Fibroblast of skin of left quadriceps (primary cell): ENCODE results near the gene CCDC73.

Experiments
- DNase-seq, 2 experiments: peaks; one replicate each; pipeline ENCODE4 v3.0.0-alpha.2; 2013; ENCODE audit warnings: low read depth in 2 of 2

CCDC73 gene

DNA sequence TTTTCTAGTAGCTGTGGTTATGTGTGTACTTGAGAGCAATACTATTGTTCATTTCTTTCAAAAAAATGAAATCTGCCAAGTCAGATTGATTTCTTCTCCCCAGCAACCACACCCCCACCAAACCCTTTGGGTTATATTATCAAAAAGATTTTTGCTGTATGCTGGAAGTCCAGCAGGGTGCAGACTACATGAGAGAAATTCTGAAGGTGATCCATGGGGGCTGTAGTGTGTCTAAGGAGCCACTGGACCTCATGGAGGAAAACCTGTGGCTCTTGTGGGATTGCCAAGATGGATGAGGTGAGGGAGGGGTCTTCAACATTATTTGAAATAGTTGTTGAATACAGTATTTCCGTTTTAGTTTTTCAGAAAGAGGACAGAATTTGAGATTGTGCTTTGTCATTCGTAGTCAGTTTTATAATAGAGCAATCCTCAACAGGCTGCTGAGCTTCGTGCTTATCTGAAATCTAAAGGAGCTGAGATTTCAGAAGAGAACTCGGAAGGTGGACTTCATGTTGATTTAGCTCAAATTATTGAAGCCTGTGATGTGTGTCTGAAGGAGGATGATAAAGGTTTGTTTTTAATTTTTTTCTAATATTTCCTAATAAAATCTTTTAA is 207.8 kb downstream of the CCDC73 start:
- no peak for DNase-seq

DNA sequence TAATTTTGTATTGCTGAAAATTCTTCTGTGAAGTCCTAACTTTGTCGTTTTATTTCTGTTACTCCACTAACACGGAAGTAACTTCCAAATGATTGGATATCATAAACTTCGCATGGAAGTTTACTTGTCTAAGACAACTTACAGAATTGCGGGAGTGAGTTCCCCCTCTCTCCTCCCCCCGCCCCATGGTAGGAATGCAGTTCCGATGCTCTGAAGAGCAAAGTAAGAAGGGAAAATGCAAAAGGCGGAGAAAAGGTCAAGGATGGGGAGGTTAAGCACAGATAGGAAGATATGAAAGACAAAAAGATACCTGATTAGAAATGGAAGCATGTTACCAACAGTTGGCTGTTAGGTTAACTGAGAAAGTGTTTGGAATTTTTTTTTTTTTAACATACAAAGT is 209.5 kb downstream of the CCDC73 start:
- DNase-seq, result no peak

DNA sequence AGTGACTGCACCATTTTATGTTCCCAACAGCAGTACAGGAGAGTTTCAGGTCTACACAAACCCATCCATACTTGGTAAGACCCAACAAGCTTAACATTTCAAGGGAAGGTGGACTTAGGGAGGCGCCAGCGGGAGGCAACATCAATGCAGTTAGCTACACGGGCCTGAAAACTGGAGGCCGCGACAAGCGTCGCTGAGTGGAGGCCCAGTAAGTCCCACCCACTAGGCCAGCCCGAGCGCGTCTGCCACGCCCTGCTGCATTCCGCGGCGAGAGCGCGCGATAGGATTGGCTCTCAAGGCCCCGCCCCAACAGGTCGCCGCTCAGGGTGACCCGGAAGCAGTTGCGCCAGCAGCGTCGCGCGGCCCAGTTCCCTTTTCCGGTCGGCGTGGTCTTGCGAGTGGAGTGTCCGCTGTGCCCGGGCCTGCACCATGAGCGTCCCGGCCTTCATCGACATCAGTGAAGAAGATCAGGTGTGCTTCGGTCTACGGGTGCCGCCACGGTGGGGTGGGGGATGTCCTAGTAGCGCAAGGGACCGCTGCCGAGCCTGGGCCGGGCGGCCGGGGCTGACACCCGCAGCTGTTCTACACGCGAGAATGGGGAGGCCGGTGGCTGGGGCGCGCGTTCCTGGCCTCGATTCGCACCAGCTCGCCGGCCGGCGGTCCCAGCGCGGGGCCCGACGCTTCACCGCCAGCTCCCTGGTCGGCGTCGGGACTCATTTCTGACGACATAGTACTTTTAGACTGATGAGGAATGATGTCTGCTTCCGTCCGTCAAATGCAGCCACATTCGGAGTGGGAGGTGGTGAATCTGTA is 210.8 kb downstream of the CCDC73 start, which contains the start of gene EIF3M:
Gene EIF3M, plus strand, starts transcription at position 373 of the 813 bp plus-strand sequence. Its CDS starts 57 bp downstream, at position 430.
- peak; percentile 90 for DNase-seq

DNA sequence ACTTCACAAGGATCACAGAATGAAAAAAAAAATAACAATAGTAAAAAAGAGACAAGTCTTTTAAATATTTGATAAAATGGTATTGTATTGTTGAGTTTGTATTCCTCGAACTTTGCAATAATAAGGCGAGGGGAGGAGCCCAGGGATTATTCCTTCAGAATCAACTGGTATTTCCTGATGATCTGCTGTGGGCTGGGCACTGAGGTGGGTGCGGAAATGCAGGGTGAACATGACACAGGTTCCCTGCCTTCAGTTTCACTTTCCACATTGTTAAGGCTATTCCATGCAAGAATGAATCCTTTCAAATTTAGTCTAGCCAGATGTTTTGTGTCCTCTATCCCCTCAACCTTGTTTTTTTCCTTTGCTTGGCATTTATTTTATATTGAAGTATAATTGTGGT is 212.9 kb downstream of the CCDC73 start:
- no peak for DNase-seq

DNA sequence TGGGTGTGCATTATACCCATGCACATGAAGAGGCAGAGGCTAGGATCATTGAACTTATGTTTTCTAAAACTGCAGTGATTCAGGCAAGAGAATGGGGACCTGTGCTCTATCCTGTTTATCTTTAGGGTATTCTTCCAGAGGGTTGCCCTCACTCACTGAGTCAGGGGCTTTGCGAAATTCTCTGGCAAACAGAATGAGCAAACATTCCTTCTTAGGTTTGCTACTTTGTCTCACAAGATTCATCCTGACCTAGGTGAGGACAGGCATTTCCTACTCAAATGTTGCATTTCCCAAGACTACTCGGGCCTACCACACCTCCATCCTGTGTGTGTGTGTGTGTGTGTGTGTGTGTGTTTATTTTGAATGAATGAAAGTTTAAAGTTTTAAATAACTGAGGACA is 213.5 kb downstream of the CCDC73 start:
- no peak for DNase-seq

DNA sequence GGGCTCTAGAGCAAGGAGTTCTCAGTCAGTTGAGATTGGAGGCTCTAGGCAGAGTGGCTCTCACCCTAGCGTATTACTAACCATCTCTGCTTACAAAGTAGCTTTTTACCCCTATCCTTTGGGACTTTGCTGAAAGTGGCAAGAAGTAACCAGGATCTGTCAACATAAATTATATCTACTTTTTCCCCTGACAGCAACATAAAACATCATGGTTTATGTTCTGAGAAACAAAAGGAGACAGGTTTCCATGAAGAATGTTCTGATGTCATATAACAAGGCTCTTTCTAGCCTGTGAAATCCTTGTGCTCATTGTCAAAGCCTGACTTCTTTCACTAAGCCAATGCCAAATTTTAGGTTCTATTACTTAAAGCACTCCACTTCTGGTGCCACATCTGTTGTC is 218.0 kb downstream of the CCDC73 start:
- DNase-seq, result no peak

DNA sequence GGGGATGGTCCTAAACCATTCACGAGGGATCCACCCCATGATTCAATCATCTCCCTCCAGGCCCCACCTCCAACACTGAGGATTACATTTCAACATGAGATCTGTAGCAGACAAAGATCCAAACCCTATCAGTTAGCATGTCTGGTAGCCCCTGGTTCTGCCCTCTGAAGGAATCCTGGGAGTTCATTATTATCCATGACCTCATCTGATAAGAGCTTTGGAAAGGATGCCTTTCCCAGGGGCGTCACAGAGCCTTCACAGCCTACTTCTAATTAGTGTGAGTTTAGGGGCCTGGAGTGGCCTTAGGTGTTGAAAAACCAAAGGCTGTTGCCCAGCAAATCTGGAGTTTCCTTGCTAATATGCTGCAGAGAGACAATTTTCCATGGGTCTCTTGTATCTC is 219.4 kb downstream of the CCDC73 start:
- DNase-seq, result no peak

DNA sequence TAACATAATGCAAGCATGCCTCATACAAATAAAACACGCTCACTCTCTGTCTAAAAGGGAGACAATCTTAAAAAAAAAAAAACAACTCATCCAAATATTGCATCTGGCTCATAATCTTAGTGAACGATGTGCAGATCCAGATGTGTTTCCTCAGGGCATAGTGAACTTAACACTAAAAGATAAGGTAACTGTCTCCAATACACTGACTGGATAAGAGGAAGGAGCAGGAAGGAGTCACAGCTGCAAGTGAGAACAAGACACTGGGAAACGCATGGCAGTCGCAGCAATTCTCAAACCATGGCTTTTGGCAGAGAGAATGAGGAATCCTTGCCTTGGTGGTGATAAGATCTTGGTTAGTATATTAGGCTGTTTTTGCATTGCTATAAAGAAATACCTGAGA is 220.0 kb downstream of the CCDC73 start:
- DNase-seq, result no peak

DNA sequence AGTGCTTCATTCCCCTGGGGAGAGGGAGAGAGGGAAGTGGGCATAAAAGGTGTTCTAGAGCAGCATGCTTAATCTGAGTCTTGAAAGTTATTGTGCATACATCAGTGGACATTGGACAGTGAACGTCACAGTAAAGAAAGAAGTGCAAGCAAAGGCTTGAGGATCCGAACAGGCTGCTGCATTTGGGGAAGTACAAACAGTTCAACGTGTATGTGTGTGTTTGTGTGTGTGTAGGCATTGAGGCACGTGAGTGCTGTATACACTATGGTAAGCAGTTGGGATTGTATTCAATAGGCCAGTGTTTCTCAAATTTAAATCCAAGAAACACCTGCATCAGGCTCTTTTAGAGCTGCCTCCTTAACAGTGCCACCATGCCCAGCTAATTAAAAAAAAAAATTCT is 221.2 kb downstream of the CCDC73 start:
- DNase-seq, result no peak

DNA sequence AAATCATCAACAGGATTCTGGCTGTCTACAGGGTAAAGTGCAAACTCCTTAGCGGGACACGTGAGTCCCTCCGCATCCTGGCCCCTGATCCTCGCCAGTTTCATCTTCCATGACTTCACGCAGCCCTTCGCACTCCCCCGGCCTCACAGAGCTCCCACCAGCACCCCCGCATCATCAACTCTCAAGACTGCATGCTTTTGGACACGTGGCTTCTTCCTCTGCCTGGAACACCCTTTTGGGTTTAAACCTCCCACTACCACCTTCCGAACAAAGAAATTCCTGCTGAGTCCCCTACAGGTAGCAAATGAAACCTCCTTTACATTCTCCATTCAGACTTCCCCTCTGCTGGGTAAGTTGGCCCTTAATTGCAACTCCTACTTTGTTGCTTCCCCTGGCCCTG is 223.4 kb downstream of the CCDC73 start:
- DNase-seq, result no peak

DNA sequence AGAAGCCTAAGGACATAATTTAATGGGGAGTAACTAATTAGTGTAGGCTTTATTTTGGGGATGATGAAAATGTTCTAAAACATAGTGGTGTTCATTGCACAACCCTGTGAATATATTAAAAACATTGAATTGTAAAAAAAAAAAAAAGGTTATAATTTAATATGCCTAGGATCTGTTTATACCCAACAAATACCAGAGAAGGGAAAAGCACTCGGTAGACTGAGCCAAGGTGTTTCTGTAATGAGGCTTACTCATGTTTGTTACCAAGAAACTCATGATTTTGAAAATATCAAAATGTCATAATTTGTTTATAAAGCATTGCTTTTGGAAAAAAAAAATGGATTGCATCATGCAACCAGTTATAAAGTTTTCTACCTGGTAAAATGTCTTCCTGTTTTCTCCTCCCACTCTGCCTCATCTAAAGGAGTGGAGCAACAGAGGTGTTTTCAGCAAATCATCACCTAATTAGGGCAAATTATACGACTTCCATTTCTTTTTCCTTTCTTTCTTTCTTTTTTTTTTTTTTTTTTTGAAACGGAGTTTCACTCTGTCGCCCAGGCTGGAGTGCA is 225.1 kb downstream of the CCDC73 start:
- no peak for DNase-seq

DNA sequence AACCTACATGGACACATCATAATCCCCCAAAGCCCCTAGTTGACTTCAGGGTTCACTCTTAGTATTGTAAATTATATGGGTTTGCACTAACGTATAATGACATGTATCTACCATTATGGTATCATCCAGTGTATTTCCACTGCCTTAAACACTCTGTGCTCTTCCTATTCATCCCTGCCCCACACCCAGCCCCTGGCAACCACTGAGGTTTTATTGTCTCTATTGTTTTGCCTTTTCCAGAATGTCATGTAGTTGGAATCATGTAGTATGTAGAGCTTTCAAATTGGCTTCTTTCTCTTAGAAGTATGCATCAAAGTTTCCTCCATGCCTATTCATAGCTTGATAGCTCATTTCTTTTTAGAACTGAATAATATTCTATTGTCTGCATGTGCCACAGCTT is 227.3 kb downstream of the CCDC73 start:
- no peak for DNase-seq

DNA sequence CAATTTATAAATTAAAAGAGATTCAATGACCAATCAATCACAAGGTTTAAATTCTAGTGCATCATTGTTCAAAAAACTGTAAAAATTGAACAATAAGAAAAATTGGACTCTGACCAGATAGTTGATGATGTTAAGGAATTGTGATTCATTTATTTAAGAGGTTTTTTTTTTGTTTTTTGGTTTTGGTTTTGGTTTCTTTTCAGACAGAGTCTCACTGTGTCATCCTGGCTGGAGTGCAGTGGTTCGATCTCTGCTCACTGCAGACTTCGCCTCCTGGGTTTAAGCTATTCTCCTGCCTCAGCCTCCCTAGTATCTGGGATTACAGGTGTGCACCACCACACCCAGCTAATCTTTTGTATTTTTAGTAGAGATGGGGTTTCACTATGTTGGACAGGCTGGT is 227.9 kb downstream of the CCDC73 start:
- DNase-seq, result no peak

DNA sequence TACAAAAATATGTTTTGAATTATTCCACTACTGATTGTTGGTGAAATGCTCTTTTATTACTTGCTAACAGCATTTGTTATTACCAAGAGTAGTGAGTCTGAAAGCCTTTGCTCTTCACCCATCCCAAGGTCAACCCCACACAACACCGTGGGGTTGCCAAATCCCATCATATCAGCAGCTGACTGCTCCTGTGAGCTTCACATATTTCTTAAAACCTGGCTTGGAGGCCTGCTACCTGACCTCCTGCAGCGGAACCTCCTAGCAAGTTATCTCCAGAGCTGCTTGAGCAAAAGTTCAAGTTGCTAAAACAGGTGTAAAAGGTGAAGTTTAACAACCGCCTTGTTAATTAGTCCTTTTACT is 230.9 kb downstream of the CCDC73 start:
- no peak for DNase-seq

DNA sequence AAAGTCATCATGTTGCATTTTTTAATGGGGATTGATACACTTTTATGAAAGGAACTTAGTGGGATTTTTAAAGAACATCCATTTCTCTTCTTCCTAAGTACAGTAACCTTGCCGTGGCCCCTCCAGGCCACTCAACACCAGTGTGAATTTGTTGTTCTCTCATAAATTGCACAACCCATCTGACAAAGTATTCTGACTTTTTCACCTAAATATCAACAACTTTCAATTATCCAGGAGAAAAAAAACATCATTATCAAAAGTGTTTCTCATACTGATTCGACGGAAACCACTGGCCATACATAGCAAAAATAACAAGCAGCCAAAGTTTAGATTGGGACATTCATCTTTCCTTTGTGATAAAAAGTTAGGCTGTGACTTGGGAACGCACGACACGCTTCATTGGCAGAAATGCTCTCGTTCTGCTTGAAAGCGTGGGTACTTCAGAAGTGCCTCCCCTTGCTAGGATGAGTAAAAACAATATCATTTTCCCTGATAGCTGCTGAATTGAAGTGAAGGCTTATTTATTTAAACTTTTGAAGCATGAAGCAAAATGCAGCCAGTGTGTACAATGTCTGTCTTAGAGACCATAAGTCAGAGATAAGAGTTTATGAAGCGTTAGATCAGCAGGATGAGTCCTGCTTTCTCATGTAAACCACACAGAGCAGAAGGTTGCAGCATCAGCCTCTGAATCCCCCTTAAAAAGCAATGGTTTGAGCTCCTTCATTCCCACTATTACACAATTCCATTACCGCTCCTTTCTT is 231.4 kb downstream of the CCDC73 start:
- no peak for DNase-seq

DNA sequence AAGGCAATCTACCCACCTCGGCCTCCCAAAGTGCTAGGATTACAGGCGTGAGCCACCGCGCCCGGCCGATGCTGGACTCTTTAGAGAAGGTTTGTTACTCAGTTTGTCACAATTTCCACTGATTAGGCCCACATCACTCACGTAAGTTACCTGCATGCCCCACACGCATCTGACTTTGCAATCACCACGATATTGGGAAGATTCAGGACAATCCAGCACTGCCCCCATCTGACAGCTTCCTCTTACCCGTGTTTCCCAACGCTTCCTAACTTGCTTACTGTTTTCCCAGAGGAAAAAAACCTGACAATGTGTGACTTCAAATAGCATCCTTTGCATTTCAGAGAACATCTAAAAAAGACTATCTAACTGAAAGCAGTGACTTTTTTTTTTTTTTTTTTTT is 232.6 kb downstream of the CCDC73 start:
- DNase-seq, result no peak

DNA sequence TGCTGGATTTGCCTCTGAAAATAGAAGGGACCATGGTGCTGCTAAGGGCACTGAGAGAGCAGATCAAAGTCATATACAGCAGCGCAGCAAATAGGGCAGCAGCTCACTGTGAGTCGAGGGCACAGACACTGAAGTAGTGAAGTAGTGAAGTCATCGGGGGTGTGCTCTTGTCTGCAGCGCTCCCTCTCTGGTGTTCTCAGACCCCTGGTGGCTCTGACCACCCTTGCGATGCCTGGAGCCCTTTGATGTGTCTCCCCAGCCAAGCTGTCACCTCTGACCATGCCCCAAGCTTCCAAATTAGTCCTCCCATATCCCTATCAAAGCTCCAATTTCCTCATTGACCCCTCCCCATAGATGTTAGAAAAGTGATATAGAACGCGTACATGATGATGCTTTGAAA is 238.6 kb downstream of the CCDC73 start:
- no peak for DNase-seq

DNA sequence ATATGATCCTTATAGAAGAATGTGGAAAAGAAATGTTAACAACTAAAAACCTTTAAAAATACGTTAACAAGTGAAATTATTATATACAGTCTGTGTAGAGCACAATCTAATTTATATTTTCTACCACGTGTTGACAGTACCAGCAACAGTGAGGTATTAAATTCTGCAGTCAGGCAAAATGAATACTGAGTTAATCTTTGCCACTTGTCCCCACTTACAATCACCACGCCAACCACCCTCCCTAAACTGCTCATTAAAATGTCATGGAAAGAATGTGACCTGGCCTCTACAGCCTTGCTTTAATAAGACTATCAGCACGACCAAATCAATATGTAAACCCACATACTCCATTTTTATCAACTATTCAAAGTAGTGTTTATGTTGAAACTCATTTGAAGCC is 239.4 kb downstream of the CCDC73 start:
- DNase-seq, result no peak
